Measurements from ENCODE around the gene PKLR.
A peak's percentile ranks its signal among the peaks of the same experiment; 100 is the strongest.
"Not testable (repeated sequence)": the region's sequence is repeated elsewhere in the genome, so short reads cannot be mapped to it uniquely, and the experiment has no call there.

The PKLR gene

DNA sequence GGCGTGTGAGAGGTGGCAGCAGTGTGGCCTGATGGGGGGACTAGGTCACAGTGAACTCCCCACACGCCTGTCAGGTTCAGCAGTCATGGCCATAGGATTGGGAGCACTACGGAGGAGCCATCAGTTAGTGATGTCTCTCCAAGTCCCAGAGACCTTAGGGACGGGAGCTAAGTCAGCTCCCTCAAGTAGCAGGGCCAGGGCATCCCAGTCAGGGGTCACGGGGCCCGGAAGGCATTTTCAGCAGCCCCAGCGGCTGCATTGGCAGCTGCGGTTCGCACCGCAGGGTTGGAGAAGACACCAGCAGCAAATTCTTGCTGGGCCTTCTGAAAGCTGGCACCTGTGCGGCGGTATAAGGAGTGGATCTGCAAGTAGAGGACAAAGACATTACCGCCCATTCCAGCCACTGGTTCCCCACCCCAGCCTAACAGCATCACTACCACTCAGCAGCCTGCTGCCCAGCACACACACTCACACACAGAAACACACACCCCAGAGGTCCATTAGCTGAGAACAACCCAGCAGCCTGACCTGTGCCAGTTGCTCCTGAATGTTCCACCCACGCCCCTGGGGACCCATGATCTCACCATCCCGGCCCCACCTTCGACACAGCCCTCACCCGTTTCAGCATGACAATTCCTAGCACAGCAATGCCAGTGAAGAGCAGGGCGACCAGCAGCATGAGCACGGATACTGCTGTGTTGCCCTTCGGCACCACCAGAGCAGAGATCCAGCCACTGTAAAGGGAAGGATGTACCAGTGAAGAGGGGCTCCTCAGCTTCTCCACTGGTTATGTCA lies 45.0 kb downstream of the PKLR start:
- no peak for DNase-seq

DNA sequence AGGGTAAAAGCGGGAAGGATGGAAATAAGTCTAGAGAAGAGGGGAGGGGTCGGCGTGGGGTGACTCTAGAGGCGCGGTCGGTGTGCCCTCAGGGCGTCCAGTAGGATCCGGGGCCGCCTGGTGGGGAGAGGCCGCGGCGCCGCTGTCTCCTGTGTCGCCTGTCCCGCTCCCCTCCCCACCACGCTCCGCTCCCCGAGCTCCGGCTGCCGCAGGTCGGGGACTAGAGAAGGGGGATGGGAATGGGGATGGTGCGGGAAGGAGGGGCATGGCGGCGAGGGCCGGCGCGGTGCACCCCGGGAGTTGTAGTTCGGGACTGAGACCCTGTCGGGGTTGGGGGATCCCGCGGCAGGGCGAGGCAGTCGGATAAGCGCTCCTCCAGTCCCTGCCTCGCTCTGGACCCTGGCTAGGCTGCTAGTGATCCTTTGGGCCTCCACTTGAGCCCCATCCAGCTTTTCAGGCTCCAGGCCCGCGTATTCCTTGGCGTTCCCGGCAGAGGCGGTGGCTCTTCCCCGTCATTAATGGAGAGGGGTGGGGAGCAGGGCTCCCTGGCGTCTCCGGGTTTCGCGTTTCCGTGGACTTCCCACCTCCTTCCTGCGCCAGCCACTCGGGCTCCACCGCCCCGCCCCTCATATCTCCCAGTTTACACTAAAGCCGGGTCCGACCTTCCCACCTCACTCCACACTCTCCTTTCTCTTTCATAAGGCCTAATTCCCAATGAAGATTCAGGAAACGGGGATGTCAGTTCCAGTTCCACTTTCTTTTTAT lies 45.8 kb downstream of the PKLR start, which contains the start of gene ENTREP3:
TSS of gene ENTREP3 (minus strand) at position 241 of the 765 bp plus-strand sequence. CDS start 606 bp downstream, outside the sequence.
- DNase-seq: peak; percentile 33 to 92 (median 79)

DNA sequence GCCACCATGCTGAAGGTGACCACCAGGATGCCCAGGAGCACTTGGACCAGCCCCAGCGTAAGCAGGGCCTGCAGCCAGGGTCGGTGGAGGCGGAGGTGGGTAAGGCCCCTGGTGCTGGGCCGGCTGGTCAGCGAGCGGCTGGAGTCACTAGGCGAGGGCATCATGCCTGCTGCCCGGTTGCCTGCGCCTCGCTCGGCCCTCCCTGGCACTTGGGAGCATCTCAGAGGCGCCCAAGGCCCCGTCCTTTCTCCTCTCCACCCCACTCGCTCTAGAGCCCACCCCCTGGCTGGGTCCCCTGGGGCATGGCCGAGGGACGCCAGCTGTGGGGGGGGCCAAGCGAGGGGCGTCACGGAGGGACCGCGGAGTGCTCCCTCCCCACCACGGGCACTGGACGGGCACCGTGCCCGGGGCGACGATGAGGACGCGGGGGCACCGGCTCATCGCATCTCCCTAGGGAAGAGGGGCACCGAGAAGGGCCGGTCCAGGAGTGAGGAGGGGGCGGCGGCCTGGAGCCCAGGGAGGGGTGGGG lies 46.5 kb downstream of the PKLR start:
- DNase-seq: peak in 15 of 56 donors; percentile 20 to 84 (median 53)

- DNase-seq: peak in 6 of 56 donors; percentile 15 to 48 (median 34)
Observed at GRCh38 chr1:155254228-155254713, 47.0 kb downstream of the PKLR start.

DNA sequence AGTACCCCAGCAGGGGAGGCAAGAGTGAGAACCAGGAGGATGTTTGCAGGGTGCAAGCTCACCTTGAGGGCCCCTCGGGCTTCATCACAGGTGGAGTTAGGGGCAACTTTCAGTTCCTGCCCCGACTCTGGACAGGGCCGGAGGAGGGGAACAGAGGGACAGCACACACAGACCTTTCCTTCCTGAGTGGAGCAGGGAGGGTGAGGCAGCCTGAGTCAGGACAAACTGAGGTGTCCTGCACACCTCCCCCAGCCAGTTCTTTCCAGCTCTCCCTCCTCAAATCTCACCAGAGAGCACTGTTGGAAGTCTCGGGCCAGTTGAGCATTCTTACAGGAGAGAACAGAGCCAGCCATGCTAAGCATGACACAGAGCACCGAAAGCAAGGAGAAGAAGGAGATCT lies 47.4 kb downstream of the PKLR start:
- peak in 2 of 56 donors; percentile 10 to 26 for DNase-seq

DNA sequence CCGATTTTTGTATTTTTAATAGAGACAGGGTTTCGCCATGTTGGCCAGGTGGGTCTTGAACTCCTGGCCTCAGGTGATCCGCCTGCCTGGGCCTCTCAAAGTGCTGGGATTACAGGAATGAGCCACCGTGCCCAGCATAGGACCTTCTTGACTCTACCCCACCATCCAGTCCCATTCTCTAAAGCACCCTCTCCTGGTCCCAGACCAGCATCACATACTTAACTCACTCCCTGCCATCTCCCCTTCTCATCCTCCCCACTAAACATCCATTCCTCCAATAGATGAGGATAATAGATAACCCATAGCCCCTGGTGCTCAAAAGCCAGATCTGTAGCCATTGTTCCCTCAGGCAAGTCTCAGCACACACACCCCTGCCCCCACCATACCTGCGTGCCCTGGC lies 48.0 kb downstream of the PKLR start:
- no peak for DNase-seq

- no peak for DNase-seq
Observed at GRCh38 chr1:155251566-155251965, 49.7 kb downstream of the PKLR start.

DNA sequence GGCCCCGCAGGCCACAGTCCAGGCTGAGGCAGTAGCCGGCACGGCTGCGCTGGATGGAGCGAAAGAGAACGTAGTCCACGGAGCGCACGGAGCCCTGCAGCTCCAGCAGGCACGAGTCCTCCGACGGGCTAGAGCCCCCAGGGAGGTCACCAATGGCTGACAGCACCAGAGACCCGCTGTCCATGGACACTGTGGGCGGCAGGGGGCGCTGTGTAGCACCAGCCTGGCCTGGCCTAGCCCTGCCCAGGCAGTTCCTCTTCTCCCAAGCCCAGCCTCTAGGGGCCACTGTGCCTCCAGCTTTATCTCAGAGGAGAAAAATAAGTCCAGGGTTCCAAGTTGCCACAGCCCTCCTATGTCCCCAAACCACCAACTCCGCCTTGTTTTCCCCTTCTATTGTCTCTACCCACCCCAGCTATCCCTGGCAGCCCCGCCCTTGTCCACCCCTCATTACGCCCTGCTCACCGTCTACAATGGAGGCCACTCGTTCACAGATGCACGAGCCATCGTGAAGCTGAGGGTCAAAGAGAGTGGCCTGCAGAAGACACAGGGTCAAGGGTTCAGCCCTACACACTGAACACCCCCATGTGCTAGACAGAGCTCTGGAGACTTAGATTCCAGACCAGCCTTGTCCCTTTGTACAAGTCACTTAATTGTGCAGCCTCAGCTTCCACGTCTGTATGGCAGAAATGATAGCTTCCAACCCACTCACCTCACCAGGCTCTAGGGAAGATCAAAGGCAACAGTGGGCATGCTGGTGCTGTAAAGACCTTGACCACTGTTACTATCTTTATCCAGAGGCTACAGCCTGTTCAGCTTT lies 50.4 kb downstream of the PKLR start:
- peak in 55 of 56 donors; percentile 35 to 94 (median 81) for DNase-seq

GRCh38 chr1:155250246-155250632 lies 51.0 kb downstream of the PKLR start:
- no peak for DNase-seq

DNA sequence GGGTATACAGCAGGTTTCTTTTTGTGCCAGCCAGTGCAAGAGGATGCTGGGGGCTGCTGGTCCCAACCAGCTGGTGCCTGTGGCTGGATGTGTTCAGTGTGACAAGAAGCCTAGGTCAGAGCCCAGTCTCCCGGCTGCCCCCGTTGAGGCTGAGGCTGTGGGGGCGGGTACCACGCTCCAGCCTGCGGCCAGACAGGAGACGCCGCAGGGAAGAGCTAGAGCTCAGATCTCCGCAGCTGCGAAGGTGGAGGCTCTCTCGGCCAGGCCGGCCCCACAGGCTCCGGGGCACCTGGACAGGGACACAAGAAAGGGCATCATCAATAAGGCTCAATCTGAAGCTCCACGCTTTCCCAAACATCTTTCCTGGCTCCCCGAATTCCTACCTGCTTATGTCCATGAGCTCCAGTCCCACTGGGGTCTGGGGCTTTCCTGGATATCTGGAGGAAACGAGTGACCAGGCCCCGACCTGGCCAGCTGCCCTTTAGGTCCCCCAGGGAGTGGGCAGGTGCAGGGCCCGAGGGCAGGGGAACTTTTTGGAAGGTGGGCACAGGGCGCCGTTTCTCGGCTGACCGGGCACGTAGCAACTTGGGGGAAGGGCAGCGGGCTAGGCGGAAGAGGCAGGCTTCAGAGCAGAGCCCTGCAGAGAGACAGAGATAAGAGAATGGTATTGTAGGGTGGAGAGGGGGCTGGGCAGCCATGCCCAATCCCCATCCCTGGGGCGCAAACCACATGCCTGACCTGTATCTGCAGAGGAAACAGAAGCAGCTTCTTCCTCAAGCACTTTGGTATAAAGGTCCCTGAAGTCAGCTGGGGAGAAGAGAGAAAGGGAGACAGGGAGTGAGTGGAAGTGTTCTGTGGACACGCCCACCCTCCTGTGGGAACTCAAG lies 53.3 kb downstream of the PKLR start:
- DNase-seq: no peak

DNA sequence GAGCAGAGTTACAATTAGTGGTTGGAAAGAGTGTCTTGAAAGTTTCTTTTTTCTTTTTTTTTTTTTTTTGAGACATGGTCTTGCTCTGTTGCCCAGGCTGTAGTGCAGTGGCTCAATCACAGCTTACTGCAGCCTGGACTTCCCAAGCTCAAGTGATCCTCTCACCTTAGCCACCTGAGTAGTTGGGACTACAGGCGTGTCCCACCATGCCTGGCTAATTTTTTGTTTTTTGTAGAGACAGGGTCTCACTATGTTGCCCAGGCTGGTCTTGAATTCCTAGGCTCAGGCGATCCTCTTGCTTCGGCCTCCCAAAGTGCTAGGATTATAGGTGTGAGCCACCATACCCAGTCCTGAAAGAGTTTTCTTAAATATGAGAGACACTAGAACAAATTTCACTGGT lies 54.4 kb downstream of the PKLR start:
- not testable (repeated sequence) for DNase-seq

DNA sequence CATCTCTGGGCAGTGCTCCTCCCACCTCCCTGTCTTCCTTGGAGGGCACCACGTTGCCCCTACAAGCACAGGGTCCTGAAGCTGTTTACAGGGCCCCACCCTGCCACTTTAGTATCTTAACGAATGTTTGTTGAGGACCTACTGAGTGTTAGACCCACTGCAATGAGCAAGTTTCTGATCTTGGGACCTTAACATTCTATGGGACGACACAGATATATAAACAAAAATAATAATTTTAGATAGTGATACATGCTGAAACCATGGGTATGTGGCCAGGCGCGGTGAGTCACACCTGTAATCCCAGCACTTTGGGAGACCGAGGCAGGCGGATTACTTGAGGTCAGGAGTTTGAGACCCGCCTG lies 56.1 kb downstream of the PKLR start:
- DNase-seq: no peak

DNA sequence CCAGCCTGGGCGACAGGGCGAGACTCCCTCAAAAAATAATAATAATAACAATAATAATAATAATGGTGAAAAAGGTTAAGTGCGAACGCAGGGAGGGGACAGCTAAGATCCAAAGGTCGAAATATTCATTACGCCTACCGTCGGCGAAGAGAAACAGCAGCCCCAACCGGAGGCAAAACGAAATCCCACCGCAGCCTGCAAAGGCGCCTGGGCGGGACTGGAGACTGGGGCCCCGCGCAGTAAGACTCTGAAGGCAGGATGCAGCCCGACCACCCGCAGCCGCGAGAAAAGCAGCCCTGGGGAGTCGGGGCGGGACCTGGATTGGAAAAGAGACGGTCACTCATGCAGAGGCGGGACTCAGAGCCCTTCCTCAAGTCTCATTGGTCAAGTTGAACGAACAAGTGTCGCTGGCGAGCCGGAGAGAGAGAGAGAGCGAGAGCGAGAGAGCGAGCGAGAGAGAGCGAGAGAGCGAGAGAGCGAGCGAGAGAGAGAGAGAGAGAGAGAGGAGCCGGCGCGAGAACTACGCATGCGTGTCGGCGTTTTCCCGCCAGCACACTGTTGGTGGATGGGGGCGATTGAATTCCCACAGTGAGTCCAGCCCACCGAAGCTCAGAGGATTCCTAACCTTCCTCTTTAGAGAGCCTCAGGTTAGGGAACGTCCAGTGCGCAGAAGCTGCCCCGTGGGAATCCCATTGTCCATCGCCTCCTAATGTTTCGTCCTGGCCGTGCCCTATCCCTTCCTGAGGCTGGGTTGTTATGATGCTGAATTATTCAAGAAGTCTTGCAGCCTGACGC lies 56.7 kb downstream of the PKLR start:
- DNase-seq: peak; percentile 68 to 99 (median 96)

- no peak for DNase-seq
Observed at GRCh38 chr1:155242805-155243358, 58.4 kb downstream of the PKLR start.

GRCh38 chr1:155241841-155242264 lies 59.4 kb downstream of the PKLR start:
- DNase-seq: no peak

DNA sequence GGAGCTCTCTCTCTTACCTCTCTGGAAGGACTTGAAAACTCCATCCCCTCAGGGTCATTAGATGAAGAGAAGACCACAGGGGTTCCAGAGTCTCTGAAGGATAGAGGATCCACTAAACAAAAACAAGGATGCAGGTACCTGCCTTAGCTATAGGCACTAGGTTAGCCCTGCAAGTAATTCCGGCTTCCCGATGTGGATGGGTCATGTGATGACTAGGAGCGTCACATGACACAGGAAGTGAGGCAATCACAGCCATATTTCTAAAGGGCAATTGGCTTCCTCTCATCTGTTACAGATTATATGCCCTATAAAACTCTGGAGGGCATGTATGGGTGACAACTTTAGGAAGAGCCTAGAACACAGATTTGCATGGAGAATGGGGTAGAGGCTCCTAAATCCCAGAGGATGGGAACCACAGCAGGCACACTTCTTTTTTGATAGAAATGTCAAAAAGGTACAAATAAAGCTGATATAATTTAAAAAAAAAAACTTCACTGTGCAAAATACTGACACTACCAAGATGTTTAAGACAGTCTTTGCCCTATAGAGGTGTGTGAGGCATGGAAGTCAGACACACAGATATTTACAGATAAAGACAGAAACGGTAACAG lies 60.1 kb downstream of the PKLR start:
- DNase-seq: peak in 54 of 56 donors; percentile 11 to 91 (median 67)

Data from amygdala (tissue), 56 donors.